GM12878 (cell line): ENCODE results near the gene PROZ.

Experiments
- ELK1 ChIP-seq: IDR thresholded peaks from 2 replicates; pipeline ENCODE4 v1.6.1; 2012; ENCODE audit warnings: low read depth, low read length, improper control_type of control experiment
- FOS ChIP-seq: IDR thresholded peaks from 3 replicates; pipeline ENCODE4 v1.6.1; 2011; ENCODE audit warnings: borderline replicate concordance; ENCODE audit not compliant: insufficient read length; ENCODE audit errors: extremely low read depth
- KAT2A ChIP-seq: conservative IDR thresholded peaks from 2 replicates; pipeline ENCODE4 v1.6.1; 2011; ENCODE audit warnings: low read depth, low read length; ENCODE audit not compliant: control insufficient read depth
- NBN ChIP-seq: fragments of 450-650 bp; IDR thresholded peaks from 2 replicates; pipeline ENCODE4 v1.6.1; 2016
- SP1 ChIP-seq: IDR thresholded peaks from one replicate; pipeline ENCODE4 v1.6.1; 2011; ENCODE audit warnings: low read depth, low read length
- TCF3 ChIP-seq: IDR thresholded peaks from 2 replicates; pipeline ENCODE4 v1.6.1; 2012; ENCODE audit warnings: low read depth, mild to moderate bottlenecking, low read length, borderline replicate concordance; ENCODE audit not compliant: insufficient read depth
- ZBTB40 ChIP-seq: fragments of 450-650 bp; IDR thresholded peaks from 2 replicates; pipeline ENCODE4 v1.6.1; 2016; ENCODE audit warnings: mild to moderate bottlenecking, moderate library complexity, borderline replicate concordance
- ZNF592 ChIP-seq: fragments of 450-650 bp; IDR thresholded peaks from 2 replicates; pipeline ENCODE4 v1.6.1; 2017; ENCODE audit warnings: mild to moderate bottlenecking, moderate library complexity

GRCh38 chr13:113167155-113167554 is 8.7 kb downstream of the PROZ start:
- TF ChIP-seq ZBTB40 = no peak
- TF ChIP-seq FOS = no peak
- TF ChIP-seq NBN = no peak
- no peak for TF ChIP-seq ELK1
- TF ChIP-seq SP1 = no peak
- no peak for TF ChIP-seq TCF3
- no peak for TF ChIP-seq KAT2A
- no peak for TF ChIP-seq ZNF592
